HL-60 (cell line): ENCODE measurements around the gene CSRNP3.

ENCODE experiments used
- DNase-seq, 2 experiments: peaks; one replicate each; pipeline ENCODE4 v3.0.0-alpha.2; 2010 to 2020; ENCODE audit warnings: low read depth in 1 of 2, low spot score in 1 of 2
- H3K27ac ChIP-seq: fragments of 250-450 bp; sonication (Bioruptor Pico); replicated peaks from 2 replicates; pipeline ENCODE4 v1.5.1; 2020; ENCODE audit warnings: mild to moderate bottlenecking, moderate library complexity
- H3K27me3 ChIP-seq: fragments of 250-450 bp; sonication (Bioruptor Pico); 2 replicates; pipeline ENCODE4 v1.5.1; 2021; ENCODE audit warnings: mild to moderate bottlenecking, moderate library complexity; ENCODE audit not compliant: insufficient read depth, poor library complexity, severe bottlenecking
- H3K4me3 ChIP-seq: replicated peaks from 2 replicates; pipeline ENCODE4 v1.5.1; 2011; ENCODE audit warnings: mild to moderate bottlenecking, control low read depth, low read length; ENCODE audit not compliant: insufficient read depth
- GABPA ChIP-seq: IDR thresholded peaks from 2 replicates; pipeline ENCODE4 v1.6.1; 2012; ENCODE audit warnings: low read depth
- POLR2AphosphoS5 ChIP-seq: IDR thresholded peaks from 2 replicates; pipeline ENCODE4 v1.6.1; 2012; ENCODE audit warnings: low read depth
- SPI1 ChIP-seq: IDR thresholded peaks from 2 replicates; pipeline ENCODE4 v1.6.1; 2012; ENCODE audit warnings: low read depth, mild to moderate bottlenecking, borderline replicate concordance
- TF ChIP-seq, protein P1 (sequence below): IDR thresholded peaks from 2 replicates; pipeline ENCODE4 v1.6.1; 2012; ENCODE audit warnings: low read depth; ENCODE audit not compliant: insufficient replicate concordance
- TF ChIP-seq, protein P2 (sequence below): IDR thresholded peaks from one replicate; pipeline ENCODE4 v1.5.1; 2011; ENCODE audit warnings: low read length, control low read depth, inconsistent platforms; ENCODE audit not compliant: insufficient read depth

Gene CSRNP3

DNA sequence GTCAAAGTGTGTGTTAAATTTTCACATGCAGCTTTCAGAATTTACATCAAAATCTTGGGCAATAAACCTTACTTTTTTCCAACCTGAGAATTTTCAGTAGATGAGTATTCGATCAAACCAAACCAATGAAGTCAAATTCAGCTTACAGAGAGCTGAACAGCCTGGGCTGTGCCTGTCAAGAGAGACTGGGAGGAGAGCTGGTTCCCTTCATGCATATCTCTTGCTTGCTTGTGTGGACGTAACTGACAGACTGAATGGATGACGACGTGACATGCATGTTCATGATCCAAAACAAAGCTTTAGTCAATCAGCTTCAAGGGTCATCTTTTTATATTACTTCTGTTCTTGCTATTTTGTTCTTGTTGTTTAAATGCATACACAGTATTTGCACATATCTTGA is 179.3 kb downstream of the CSRNP3 start:
- TF ChIP-seq GABPA (no peak), POLR2AphosphoS5 (no peak)
- no peak for DNase-seq
- Histone ChIP-seq H3K27ac (no peak overlapping the region), H3K27me3 (no peaks in the 10 kb centered on the region), H3K4me3 (no peak overlapping the region)

DNA sequence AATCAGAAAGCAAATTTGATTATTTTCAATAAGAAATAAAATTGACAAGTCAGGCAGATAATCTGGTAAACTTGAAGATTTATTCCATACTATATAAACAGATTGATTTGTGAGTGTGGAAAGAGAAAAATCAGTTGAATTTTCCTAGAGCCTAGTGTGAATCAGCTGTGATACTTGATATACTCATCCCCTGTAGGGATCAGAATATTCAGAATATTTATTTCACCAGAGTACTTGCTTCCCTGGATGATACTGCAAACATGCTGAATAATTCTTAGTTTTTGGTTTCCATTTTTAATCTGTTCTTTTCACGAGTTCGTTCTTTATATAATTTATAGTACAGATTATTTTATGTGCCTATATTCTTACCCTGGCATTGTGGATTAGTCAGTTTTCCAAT is 181.7 kb downstream of the CSRNP3 start:
- no peak overlapping the region for H3K4me3 ChIP-seq
- no peak for DNase-seq
- TF ChIP-seq, protein P1, sequence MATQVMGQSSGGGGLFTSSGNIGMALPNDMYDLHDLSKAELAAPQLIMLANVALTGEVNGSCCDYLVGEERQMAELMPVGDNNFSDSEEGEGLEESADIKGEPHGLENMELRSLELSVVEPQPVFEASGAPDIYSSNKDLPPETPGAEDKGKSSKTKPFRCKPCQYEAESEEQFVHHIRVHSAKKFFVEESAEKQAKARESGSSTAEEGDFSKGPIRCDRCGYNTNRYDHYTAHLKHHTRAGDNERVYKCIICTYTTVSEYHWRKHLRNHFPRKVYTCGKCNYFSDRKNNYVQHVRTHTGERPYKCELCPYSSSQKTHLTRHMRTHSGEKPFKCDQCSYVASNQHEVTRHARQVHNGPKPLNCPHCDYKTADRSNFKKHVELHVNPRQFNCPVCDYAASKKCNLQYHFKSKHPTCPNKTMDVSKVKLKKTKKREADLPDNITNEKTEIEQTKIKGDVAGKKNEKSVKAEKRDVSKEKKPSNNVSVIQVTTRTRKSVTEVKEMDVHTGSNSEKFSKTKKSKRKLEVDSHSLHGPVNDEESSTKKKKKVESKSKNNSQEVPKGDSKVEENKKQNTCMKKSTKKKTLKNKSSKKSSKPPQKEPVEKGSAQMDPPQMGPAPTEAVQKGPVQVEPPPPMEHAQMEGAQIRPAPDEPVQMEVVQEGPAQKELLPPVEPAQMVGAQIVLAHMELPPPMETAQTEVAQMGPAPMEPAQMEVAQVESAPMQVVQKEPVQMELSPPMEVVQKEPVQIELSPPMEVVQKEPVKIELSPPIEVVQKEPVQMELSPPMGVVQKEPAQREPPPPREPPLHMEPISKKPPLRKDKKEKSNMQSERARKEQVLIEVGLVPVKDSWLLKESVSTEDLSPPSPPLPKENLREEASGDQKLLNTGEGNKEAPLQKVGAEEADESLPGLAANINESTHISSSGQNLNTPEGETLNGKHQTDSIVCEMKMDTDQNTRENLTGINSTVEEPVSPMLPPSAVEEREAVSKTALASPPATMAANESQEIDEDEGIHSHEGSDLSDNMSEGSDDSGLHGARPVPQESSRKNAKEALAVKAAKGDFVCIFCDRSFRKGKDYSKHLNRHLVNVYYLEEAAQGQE = no peak
- TF ChIP-seq, protein P2, sequence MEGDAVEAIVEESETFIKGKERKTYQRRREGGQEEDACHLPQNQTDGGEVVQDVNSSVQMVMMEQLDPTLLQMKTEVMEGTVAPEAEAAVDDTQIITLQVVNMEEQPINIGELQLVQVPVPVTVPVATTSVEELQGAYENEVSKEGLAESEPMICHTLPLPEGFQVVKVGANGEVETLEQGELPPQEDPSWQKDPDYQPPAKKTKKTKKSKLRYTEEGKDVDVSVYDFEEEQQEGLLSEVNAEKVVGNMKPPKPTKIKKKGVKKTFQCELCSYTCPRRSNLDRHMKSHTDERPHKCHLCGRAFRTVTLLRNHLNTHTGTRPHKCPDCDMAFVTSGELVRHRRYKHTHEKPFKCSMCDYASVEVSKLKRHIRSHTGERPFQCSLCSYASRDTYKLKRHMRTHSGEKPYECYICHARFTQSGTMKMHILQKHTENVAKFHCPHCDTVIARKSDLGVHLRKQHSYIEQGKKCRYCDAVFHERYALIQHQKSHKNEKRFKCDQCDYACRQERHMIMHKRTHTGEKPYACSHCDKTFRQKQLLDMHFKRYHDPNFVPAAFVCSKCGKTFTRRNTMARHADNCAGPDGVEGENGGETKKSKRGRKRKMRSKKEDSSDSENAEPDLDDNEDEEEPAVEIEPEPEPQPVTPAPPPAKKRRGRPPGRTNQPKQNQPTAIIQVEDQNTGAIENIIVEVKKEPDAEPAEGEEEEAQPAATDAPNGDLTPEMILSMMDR = no peak
- H3K27me3 ChIP-seq = no peaks in the 10 kb centered on the region
- no peak overlapping the region for H3K27ac ChIP-seq

DNA sequence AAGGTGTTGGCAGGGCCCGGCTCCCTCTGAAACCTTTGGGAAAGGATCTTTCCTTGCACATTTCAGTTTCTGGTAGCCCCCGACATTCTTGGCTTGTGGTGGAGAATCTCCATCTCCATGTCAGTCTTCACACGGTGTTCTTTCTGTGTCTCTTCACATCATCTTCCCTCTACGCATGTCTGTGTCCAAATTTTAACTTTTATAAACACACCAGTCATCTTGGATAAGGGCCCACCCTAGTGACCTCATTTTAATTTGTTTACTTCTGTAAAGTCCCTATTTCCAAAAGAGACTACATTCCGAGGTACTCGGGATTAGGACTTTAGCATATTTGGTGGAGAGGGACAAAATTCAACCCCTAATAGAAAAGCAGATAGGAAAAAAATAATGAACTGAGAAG is 186.2 kb downstream of the CSRNP3 start:
- Histone ChIP-seq H3K27ac (no peak overlapping the region), H3K4me3 (no peak overlapping the region), H3K27me3 (no peaks in the 10 kb centered on the region)
- DNase-seq = no peak
- no peak for TF ChIP-seq POLR2AphosphoS5
- TF ChIP-seq, protein P1 = no peak
- TF ChIP-seq, protein P2 = no peak
- TF ChIP-seq SPI1 = no peak
- TF ChIP-seq GABPA = no peak

DNA sequence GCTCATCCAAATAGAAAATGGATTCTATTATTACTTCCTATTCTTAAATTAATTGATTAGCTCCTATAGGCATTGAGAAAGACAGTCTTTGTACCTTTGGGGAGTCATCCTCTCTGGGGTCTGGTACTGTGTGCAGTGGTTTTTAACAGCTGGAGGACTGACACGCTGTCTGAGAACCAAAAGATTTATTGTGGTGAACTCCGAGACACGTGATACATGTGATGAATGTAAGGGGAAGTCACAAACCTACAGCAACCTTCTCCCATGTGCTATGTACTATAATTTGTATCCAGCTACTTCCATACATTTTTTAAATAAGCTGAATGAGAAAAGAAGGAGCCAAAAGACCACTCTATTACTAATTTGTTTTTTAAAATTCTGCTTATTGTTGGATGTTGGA is 190.9 kb downstream of the CSRNP3 start:
- Histone ChIP-seq H3K27ac (no peak overlapping the region), H3K4me3 (no peak overlapping the region), H3K27me3 (no peaks in the 10 kb centered on the region)
- TF ChIP-seq, protein P2 = no peak
- TF ChIP-seq POLR2AphosphoS5 = no peak
- TF ChIP-seq GABPA = no peak
- no peak for TF ChIP-seq SPI1
- TF ChIP-seq, protein P1 = no peak
- DNase-seq = peak in 1 of 2 experiments; percentile 12
